Lower lobe of right lung (tissue), 2 donors: Measurements from ENCODE around the gene SYF2. TPM values are rescaled to one million over a fixed set of nuclear protein-coding genes. Genes with fewer than 3 reads are reported as not detected.

Experiments
- ATAC-seq, 2 donors: fragments of 200-7000 bp; cut with Tn5 transposase; one replicate each; pipeline ENCODE4 v1.9.1; 2020 to 2022; ENCODE audit warnings: mild to moderate bottlenecking in 2 of 2, moderate library complexity in 2 of 2
- DNase-seq: peaks from one replicate; pipeline ENCODE4 v3.0.0-alpha.2; 2020
- H3K27ac ChIP-seq: fragments of 200-600 bp; one replicate; pipeline ENCODE4 v1.8.0; 2022
- H3K27me3 ChIP-seq: fragments of 200-600 bp; one replicate; pipeline ENCODE4 v1.8.0; 2022; ENCODE audit warnings: low read depth
- H3K36me3 ChIP-seq: fragments of 200-600 bp; one replicate; pipeline ENCODE4 v1.8.0; 2022; ENCODE audit warnings: mild to moderate bottlenecking
- H3K4me1 ChIP-seq: fragments of 200-600 bp; one replicate; pipeline ENCODE4 v1.8.0; 2022
- H3K4me3 ChIP-seq: fragments of 200-600 bp; one replicate; pipeline ENCODE4 v1.8.0; 2022; ENCODE audit warnings: mild to moderate bottlenecking
- H3K9me3 ChIP-seq: fragments of 200-600 bp; one replicate; pipeline ENCODE4 v1.8.0; 2022
- intact Hi-C: fragments of 100-400 bp; cut with DNase I; formaldehyde crosslinking; loops from one replicate; pipeline ENCODE4 v1.11.0; 2022
- total RNA-seq: library from RNA; stranded (reverse); fragmentation: NEBNext Ultra II Directional; extraction: Animal tissue kit (Norgen Biotek cat#: 25700); gene quantifications from one replicate; pipeline ENCODE4 v1.2.1, GENCODE V29; 2021
- TF ChIP-seq, protein P1 (sequence below): fragments of 200-600 bp; IDR thresholded peaks from one replicate; pipeline ENCODE4 v1.8.0; 2022; ENCODE audit warnings: antibody characterized with exemption, mild to moderate bottlenecking
- donor health status: DM: no; HTN: yes; CAD: no; lungs with severe emphysema.

Gene SYF2
- total RNA-seq, 1 donor from 2014 or later, result 44.6 TPM

DNA sequence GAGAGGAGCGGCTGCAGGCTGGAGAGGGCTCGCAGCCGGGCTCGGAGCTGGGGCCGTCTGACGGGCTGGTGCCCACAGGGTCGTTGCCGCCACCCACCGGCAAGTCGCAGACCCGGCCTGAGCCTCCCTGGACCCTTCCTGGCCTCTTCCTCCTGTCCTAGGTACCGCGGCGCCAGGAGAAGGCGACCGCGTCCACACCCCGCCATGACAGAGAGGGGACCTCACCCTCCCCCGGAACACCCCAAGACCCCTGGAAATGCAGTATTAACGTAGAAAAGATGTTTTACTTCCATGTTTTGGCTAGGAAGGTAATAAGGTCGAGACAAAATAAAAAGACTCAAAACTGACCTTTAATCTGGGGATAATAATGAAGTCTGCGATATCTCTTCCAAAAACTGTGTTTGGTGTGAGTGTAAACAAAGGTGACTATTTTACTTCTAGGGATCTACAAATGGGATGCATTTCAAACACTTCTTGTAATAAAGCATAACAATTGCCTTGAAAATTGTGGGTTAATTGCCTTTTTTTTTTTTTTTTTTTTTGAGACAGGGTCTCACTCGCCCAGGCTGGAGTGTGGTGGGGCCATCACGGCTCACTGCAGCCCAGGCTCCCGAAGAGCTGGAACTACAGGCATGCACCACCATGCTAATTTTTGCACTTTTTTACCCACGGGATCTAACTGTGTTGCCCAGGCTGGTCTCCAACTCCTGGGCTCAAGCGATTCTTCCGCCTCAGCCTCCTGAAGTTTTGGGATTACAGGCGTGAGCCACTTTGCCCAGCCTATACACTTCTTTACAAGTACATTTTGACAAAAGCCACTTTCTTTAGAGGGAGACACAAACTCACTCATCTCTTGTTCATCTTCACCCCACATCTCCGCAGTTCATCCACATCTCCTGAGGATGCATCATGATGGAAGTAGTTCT lies 15.8 kb upstream of the SYF2 start:
- intact Hi-C loops, result no loop called here
- Histone ChIP-seq H3K27me3 (no peaks in the 10 kb centered on the region), H3K27ac (peak overlapping the region; percentile 99)

GRCh38 chr1:25247024-25247828 lies 14.9 kb upstream of the SYF2 start, which contains the start of gene RSRP1:
RSRP1 (minus strand) TSS chr1:25247454; CDS start chr1:25246963, 491 bp downstream.
- TF ChIP-seq, protein P1, sequence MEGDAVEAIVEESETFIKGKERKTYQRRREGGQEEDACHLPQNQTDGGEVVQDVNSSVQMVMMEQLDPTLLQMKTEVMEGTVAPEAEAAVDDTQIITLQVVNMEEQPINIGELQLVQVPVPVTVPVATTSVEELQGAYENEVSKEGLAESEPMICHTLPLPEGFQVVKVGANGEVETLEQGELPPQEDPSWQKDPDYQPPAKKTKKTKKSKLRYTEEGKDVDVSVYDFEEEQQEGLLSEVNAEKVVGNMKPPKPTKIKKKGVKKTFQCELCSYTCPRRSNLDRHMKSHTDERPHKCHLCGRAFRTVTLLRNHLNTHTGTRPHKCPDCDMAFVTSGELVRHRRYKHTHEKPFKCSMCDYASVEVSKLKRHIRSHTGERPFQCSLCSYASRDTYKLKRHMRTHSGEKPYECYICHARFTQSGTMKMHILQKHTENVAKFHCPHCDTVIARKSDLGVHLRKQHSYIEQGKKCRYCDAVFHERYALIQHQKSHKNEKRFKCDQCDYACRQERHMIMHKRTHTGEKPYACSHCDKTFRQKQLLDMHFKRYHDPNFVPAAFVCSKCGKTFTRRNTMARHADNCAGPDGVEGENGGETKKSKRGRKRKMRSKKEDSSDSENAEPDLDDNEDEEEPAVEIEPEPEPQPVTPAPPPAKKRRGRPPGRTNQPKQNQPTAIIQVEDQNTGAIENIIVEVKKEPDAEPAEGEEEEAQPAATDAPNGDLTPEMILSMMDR, result no peak
- H3K4me3 ChIP-seq, result peak within 1 kb of the TSS; percentile 98
- no peaks in the 10 kb centered on the region for H3K27me3 ChIP-seq
- DNase-seq (peak; percentile 99), ATAC-seq (peak; percentile 95 to 97)
- no peaks in the 10 kb centered on the region for H3K9me3 ChIP-seq
- H3K4me1 ChIP-seq, result peaks cover 31% of the 10 kb centered on the region
- peak within 1 kb of the TSS; percentile 99 for H3K27ac ChIP-seq
- H3K36me3 ChIP-seq, result peaks cover 42% of the 10 kb centered on the region
- intact Hi-C loops, result no loop called here

More for the DNA sequence above, 15.8 kb upstream of the SYF2 start:
- no peak for DNase-seq
- H3K36me3 ChIP-seq, result peaks cover 34% of the 10 kb centered on the region
- ATAC-seq, result no peak
- TF ChIP-seq, protein P1, result peak; percentile 5
- no peaks in the 10 kb centered on the region for H3K9me3 ChIP-seq
- H3K4me3 ChIP-seq, result peak overlapping the region; percentile 98
- peaks cover 31% of the 10 kb centered on the region for H3K4me1 ChIP-seq

DNA sequence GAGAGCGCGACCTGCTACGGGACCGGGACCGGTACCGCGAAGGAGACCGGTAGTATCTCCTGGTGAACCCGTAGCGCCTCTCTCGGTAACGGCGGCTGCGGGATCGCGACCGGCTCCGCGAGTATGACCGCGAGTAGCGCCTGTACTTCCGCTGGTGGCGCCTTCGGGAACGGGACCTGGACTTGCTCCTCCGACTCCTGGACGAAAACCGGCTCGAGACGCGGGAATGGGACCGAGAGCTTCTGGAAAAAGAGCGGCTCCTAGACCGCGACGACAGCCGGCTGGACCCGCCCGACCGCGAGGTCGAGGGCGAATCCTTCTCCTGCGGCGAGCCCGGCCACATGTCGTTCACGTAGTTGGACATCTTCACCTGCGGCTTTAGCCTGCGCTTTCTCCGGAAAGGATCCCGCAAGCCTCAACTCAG lies 14.3 kb upstream of the SYF2 start:
- DNase-seq (no peak), ATAC-seq (peak in 1 of 2 donors; percentile 12)
- intact Hi-C loops, result no loop called here
- Histone ChIP-seq H3K4me3 (peak overlapping the region; percentile 98), H3K27me3 (no peaks in the 10 kb centered on the region), H3K4me1 (peaks cover 31% of the 10 kb centered on the region), H3K9me3 (no peaks in the 10 kb centered on the region), H3K27ac (peak overlapping the region; percentile 99), H3K36me3 (peaks cover 49% of the 10 kb centered on the region)
- TF ChIP-seq, protein P1, result no peak

- Histone ChIP-seq H3K27me3 (no peaks in the 10 kb centered on the region), H3K36me3 (peaks cover 55% of the 10 kb centered on the region), H3K9me3 (no peaks in the 10 kb centered on the region), H3K4me3 (peak overlapping the region; percentile 98), H3K27ac (peak overlapping the region; percentile 99), H3K4me1 (peaks cover 33% of the 10 kb centered on the region)
- TF ChIP-seq, protein P1, result no peak
- ATAC-seq, result peak; percentile 3 to 15
- DNase-seq, result no peak
- intact Hi-C loops, result no loop called here
Observed at GRCh38 chr1:25245809-25246599, 13.7 kb upstream of the SYF2 start.

GRCh38 chr1:25245393-25245792 lies 13.1 kb upstream of the SYF2 start:
- intact Hi-C loops, result no loop called here

More at GRCh38 chr1:25245393-25245792, 13.1 kb upstream of the SYF2 start:
- Histone ChIP-seq H3K36me3 (peaks cover 61% of the 10 kb centered on the region), H3K27me3 (no peaks in the 10 kb centered on the region), H3K4me3 (peak overlapping the region; percentile 98), H3K4me1 (peaks cover 39% of the 10 kb centered on the region), H3K27ac (no peak overlapping the region), H3K9me3 (no peaks in the 10 kb centered on the region)
- TF ChIP-seq, protein P1, result no peak
- ATAC-seq, result no peak
- no peak for DNase-seq
